CD4-positive, alpha-beta T cell treated with Interferon gamma for 1 hour (primary cell): ENCODE measurements around the gene PRDM5.

ENCODE experiments used
- DNase-seq: peaks from one replicate; pipeline ENCODE4 v3.0.0-alpha.2; 2020

PRDM5 gene

GRCh38 chr4:120853161-120853935 lies 69.2 kb downstream of the PRDM5 start:
- no peak for DNase-seq

- no peak for DNase-seq
Measured at GRCh38 chr4:120850018-120850599, 72.4 kb downstream of the PRDM5 start.

DNA sequence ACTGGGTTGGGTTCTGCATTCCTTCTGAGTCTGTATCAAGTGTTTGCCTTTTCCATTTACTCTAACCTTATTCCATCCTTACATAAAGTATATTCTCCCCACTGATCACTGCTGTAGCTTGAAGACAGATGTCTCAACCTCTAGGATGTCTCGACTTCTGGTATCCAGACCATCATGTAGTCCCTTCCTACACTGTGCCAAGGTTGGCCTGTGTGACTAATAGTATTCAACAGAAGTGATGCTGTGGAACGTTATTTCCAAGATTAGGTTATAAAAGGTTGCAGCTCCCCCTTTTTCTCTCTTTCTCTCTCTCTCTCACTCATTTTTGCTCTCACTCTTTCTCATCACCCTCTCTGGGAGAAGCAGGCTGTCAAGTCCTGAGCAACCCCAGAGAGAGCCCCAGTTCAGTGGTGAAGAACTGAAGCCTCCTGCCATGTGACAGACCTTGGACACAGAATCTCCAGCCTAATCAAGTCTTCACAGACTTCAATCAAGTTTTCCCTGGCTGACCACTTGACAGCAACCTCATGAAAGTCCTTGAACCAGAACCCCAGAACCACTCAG lies 75.4 kb downstream of the PRDM5 start:
- DNase-seq, result no peak

GRCh38 chr4:120844528-120844921 lies 78.0 kb downstream of the PRDM5 start:
- DNase-seq, result no peak

GRCh38 chr4:120843849-120844527 lies 78.5 kb downstream of the PRDM5 start:
- DNase-seq, result no peak

DNA sequence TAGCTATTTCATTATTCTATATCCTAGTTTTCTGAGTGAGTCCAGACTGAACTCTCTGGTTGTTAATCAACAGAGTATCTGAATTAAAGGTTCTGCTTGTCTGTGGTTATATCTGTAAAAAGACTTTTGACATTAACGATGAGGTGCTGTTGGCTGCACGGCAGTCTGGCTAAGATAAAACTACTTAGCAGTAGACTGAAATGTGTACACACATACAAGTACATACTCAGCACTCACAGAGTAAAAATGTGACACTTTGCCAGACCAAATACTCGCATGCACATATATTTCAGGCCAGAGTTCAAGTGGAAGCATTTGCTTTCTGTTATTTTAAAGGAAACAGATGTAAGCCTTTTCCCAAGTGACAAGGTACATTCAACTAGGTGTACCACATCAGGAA lies 80.5 kb downstream of the PRDM5 start:
- DNase-seq, result no peak

DNA sequence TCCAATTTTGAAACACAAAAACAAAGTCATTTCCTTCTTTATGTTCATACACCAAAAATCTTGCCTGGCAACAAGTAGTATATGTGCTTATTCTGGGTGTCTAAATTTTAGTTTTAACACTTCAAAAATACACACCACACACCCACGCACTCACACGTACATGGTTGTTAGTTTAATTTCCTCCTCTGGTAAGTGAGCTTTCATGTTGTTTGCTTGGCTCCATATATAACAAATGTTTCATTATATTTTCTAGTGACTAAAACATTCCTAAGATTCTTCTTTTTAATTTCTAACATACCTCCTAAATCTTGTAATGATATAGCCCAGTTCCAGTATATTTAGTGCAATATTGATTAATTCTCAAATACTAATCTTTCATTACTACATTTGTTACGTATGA lies 80.9 kb downstream of the PRDM5 start:
- no peak for DNase-seq

DNA sequence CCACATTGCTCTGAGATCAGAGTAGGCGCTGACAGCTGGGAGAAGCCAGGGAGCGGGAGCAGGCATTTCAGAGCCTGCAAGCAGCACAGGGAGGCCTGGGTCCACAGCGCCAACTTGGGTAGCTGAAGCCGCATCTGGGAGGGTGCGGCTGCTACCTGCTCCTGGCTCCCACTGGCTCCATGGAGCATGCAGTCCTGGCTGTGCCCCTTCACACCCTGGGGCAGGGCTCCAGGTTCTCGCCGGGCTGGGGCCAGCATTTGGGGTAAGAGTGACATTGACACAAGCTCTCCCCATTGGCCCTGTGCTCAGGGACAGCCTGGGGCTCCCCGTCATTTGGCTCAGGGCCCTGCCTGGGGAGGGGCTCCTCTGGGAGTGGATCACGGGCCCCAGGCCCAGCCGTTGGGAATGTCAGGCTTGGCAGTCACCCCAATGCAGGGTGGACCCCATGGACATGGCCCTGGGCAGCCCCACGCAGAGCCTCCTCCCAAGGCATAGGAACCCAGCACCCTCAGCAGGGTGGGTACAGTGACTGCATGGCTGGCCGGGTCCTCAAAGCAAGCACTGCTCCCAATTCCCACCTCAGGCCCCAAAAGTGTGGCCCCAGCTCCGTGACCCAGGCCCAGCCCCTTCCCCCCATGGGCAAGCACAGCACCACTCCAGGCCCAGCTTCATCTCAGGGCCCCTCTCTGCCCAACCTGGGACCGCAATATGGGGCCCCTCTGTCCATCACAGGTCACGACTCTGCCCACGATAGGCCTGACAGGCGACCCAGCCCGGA lies 82.4 kb downstream of the PRDM5 start:
- no peak for DNase-seq

DNA sequence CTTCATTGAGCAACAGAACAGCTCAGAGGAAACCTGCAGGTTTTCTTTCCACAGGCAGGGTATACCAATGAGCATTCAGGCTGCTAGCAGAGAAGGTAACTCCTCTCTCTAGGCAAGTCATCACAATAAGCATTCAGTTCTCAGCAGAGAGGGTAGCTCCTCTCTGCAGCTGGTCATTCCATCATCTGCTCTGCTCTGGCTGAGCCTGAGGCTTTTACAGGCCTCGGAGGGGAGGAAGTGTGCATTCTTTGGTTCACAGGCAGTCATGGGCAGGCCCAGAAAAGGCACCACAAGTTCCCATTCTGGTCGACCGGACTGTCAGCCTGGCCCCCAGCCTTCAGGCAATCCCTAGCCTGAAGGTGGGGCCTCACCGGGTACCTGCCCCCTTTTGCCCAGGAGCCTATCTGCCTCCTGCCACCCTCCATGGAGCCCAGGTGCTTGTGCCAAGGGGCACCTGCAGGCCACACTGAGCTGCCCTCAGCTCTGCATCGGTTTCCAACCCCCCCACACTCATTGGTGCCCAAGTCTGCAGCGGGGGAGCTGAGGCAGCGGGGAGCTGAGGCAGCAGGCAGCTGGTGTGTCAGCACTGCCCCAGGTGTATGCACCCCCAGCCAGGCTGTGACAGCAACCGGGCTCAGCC lies 83.1 kb downstream of the PRDM5 start:
- no peak for DNase-seq

DNA sequence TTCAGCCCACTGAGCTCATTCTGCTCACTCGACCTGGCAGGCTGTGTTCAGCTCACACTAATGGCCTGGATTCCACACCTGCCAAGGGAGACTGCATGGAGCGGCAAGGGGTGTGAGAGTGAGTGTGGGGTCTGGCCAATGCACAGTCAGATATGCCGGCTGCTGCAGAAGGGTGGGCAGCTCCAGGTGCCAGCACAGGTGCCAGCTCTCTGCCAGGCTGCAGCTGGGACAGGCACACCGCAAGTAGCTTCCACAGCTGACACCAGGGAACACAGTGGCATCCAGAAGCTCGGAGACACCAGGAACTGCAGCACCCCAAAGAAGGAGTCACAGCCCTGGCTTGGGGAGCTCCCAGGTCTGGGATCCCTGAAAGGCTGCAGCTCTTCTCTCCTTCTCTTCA lies 83.7 kb downstream of the PRDM5 start:
- no peak for DNase-seq

DNA sequence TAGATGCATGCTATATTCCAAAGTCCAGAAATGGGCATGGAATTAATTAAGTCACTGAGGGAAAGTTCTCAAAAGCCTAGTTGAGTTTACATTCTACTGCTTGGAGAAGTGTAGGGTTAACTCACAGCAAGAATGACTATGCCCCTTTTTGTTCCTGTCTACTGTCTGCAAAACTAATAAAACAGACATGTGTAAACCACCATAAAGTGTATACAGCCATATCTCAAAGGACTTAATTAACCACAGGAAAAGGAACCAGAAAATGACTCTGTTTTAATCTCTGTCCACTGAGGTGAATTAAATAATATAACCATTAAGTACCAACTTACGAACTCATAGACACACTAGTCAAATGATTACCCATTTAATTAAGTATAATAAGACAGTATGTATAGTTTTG lies 84.9 kb downstream of the PRDM5 start:
- no peak for DNase-seq

GRCh38 chr4:120835342-120835741 lies 87.2 kb downstream of the PRDM5 start:
- DNase-seq, result no peak

DNA sequence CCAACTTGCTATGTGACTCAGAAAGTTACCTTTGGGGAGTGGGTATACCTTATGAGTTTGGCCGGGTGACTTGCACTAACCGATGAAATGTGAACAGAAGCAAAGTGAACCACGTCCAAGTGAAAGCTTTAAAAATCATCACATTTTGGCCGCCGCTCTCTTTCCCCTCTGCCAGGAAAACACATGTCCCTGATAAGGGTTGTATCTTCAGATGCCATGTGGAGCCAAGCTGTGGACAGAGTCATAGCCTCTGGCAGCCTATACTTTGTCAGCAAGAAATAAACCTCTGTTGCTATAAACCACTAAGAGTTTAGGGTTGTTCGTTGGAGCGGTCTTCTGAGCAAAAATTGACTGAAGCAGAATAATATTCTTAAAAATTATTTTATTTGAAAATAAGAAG lies 92.3 kb downstream of the PRDM5 start:
- no peak for DNase-seq

GRCh38 chr4:120829113-120829831 lies 93.3 kb downstream of the PRDM5 start:
- DNase-seq, result no peak

- no peak for DNase-seq
Measured at GRCh38 chr4:120826853-120827252, 95.7 kb downstream of the PRDM5 start.

- DNase-seq, result no peak
Measured at GRCh38 chr4:120826449-120826848, 96.1 kb downstream of the PRDM5 start.

DNA sequence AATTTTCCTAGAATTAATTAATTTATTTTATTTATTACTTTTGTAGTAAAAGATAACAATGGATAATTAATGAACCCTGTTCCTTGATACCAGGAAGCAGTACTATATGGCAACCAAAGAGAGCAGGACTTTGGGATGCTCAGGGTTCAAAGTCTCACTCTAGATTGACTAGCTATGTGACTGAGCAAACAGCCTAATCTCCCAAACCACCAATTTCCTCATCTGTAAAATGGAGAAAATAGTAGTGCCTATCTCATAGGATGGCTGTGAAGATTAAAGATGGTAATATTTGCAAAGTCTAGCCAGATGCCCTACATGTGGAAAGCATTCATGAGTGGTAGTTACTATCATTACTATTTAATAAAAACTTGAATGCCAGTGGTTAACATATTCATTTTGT lies 97.6 kb downstream of the PRDM5 start:
- DNase-seq, result no peak

GRCh38 chr4:120821977-120822376 lies 100.5 kb downstream of the PRDM5 start:
- DNase-seq, result no peak

- DNase-seq, result no peak
Measured at GRCh38 chr4:120821029-120821428, 101.5 kb downstream of the PRDM5 start.

DNA sequence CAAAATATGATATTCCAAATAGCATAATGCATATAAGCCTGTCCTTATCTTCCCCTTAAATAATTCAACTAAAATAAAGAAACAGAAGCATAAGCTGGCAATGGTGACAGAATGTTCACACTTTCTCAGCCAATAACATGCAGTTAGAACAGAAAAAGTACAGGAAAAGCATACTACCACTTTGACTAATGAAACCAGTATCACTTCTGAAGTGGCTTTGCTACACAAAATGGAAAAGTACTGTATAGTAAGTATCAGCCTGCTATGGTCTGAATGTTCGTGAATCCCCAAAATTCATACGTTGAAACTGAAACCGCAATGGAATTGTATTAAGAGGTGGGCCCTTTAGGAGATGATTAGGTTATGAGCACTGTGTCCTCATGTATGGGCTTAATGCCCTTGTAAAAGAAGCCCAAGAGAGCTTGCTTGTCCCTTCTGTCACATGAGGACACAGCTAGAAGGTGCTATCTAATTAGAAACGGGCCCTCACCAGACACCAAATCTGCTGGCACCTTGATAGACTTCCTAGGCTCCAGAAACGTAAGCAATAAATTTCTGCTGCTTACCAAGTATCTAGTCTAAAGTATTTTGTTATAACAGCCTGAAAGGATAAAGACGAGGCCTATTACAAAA lies 102.6 kb downstream of the PRDM5 start:
- DNase-seq, result no peak

- DNase-seq, result no peak
Measured at GRCh38 chr4:120816296-120816965, 106.1 kb downstream of the PRDM5 start.
